GM18519 (cell line): ENCODE data around the gene FMO1.
"Not testable (repeated sequence)": the region's sequence is repeated elsewhere in the genome, so short reads cannot be mapped to it uniquely, and the experiment has no call there.

Experiments
- ATAC-seq: cut with Tn5 transposase; IDR thresholded peaks from one replicate; pipeline ENCODE4 v1.9.1; 2021; ENCODE audit warnings: mild to moderate bottlenecking, moderate library complexity; ENCODE audit not compliant: unreplicated experiment, low FRiP score

FMO1 gene

GRCh38 chr1:171279234-171279633 is 30.9 kb downstream of the FMO1 start:
- no peak for ATAC-seq

- ATAC-seq = no peak
These were observed 31.4 kb downstream of the FMO1 start for GRCh38 chr1:171279678-171280077.

GRCh38 chr1:171280599-171280998 is 32.3 kb downstream of the FMO1 start:
- ATAC-seq = no peak

GRCh38 chr1:171286032-171286705 is 37.9 kb downstream of the FMO1 start:
- peak; percentile 54 for ATAC-seq

- ATAC-seq = no peak
These were observed 42.3 kb downstream of the FMO1 start for GRCh38 chr1:171290621-171291020.

GRCh38 chr1:171292799-171293198 is 44.5 kb downstream of the FMO1 start:
- no peak for ATAC-seq

GRCh38 chr1:171295383-171295782 is 47.1 kb downstream of the FMO1 start:
- not testable (repeated sequence) for ATAC-seq

- no peak for ATAC-seq
These were observed 47.5 kb downstream of the FMO1 start for GRCh38 chr1:171295821-171296220.

- no peak for ATAC-seq
These were observed 48.6 kb downstream of the FMO1 start for GRCh38 chr1:171296897-171297296.

GRCh38 chr1:171298696-171299095 is 50.4 kb downstream of the FMO1 start:
- no peak for ATAC-seq

GRCh38 chr1:171299342-171299741 is 51.0 kb downstream of the FMO1 start:
- ATAC-seq = no peak

GRCh38 chr1:171300401-171300800 is 52.1 kb downstream of the FMO1 start:
- no peak for ATAC-seq

GRCh38 chr1:171310661-171311087 is 62.4 kb downstream of the FMO1 start:
- no peak for ATAC-seq

- ATAC-seq = no peak
These were observed 63.7 kb downstream of the FMO1 start for GRCh38 chr1:171311771-171312558.

- ATAC-seq = peak; percentile 40
These were observed 65.1 kb downstream of the FMO1 start for GRCh38 chr1:171313319-171313834.

GRCh38 chr1:171313835-171314320 is 65.6 kb downstream of the FMO1 start, which contains the start of gene FMO4:
TSS of gene FMO4 (plus strand) at chr1:171314183. CDS start at chr1:171319826, 5,643 bp downstream.
- peak; percentile 99 for ATAC-seq

GRCh38 chr1:171329251-171329650 is 81.0 kb downstream of the FMO1 start:
- no peak for ATAC-seq

GRCh38 chr1:171334024-171334640 is 85.8 kb downstream of the FMO1 start:
- ATAC-seq = no peak
